NCI-H2081 (cell line): ENCODE results near the gene TGFBI.

Experiments used
- DNase-seq, 2 experiments: peaks; one replicate each; lab custom pipeline; 2025; lab: John Stamatoyannopoulos, UW

The TGFBI gene

GRCh38 chr5:136064510-136064909 is 35.7 kb downstream of the TGFBI start:
- DNase-seq: no peak

DNA sequence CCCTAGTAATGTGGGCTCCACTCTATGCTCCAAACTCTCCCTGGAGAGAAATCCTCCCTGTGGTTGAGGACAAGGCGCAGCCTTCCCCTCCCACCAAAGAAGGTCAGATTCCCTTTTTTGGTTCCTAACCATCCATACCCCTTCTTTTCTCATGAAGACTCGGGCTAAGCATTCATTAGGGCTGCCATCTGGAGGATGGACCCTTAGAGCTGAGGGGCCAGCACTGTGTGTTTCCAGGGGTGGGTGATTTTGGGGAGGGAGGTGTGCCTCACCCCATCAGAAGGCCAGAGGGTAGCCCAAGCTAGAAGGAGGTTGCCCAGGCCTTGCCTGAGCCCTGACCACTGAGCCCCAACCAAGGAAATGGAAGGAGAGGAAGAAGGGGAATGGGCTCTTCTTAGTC is 36.8 kb downstream of the TGFBI start:
- no peak for DNase-seq

- no peak for DNase-seq
These were observed 38.0 kb downstream of the TGFBI start for GRCh38 chr5:136066661-136067271.

DNA sequence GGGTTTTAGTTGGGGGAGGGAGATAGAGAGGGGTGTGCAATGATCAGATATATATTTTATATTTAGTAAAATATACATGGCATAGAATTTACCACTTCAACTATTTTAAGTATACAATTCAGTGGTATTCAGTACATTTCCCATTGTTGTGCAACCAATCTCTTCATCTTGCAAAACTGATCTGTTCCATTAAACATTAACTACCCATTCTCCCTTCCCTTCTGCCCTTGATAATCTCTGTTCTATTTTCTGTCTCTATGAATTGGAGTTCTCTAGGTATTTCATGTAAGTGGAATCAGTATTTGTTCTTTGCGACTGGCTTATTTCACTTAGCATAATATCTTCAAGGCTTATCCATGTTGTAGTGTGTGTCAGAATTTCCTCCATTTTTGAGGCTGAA is 38.6 kb downstream of the TGFBI start:
- DNase-seq: no peak

- DNase-seq: no peak
These were observed 41.9 kb downstream of the TGFBI start for GRCh38 chr5:136070486-136071285.

DNA sequence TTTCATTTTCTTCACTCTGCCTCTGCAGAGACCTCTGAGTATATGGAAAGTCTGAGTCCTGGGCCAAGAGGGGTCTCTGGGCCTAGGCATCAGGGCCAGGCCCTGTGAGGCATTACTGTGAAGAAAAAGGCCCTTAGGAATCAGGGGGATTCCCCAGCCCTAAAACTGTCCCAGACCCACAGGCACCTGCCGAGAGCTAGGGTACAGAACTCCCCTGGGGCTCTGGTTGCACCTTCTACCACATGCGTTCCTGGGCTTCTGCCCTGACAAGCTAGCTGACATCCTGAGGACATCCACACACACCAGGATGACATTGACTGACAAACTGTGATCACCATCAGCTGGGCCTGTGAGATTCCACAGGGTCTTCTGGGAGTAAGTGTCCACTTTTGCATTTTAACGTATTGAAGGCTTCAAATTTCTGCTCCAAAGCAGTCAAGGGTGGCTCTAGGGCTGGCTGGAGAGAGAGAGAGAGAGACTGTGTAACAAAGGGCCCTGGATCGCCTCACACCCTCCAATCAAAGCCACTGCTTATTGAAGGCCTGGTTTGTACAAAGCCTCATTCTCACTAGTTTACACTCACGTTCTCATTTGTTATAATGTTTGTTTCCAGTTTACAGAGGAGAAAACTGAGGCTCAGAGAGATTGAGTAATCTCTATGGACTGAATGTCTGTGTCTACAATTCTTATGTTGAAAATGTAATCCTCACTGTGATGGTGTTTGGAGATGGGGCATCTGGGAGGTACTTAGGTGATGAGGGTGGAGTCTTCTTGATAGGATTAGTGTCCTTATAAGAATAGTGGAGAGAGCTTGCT is 45.1 kb downstream of the TGFBI start:
- DNase-seq: no peak

DNA sequence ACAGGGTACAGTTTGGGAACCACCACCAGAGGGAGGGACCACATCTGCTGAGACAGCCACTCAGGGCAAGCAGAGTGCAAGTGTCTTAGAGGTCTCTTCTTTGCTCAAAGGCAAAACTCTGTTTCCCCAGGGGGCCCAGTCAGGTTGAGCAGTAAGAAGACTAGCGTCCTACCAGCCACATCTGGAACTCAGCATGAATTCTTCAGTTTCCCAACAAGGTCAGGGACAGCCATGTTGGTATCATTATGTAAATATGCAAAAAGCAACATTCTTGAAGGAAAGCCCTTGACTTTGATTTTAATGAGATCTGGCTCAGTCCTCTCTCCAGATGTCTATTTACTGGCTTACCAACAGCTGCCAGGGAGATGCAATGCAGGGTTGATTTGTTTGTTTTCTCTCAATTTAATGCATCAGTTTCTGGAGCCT is 46.7 kb downstream of the TGFBI start:
- DNase-seq: no peak

DNA sequence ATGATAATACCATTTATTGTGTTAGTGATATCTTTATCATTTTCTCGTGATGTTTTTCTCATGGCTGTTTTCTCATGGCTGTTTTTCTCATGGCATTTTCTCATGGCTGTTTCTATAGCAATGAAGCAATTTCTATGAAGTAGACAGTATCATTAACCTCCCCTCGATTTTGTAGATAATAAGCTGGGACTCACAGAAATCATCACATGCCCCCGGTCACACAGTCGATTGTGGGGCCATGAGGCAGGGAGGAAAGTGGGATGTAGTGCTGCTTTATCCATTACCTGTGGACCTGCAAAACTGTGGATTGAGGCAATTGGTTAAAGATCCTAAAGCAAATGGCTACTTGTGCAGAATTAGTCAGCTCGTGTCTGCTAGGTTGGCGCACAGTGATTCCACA is 47.3 kb downstream of the TGFBI start:
- DNase-seq: no peak

DNA sequence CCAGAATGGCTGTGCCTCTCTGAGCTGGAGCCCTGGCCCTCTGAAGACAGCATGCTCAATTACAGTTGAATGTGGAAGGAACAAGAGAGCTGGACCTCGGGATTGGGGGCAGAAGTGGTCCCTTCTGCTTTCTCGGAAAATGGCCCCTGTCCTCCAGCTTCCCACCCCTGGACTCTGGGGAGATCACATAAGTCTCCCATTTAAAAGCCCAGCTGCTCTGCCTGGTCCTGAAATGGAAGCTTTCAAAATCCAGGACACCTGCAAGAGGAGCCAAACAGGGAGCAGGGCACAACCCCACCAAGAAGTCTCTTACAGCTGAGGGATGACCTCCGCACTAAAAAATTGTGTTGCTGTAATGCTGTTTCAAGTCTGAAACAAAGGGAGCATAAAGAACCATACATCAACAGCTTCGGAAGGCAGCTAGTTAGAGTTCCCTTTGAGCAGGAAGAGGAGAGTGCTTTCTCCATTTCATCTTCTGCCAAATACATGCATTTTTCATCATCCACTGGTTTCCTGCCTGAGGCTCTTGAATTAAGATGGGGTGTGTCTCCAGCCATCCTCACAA is 48.2 kb downstream of the TGFBI start:
- no peak for DNase-seq

DNA sequence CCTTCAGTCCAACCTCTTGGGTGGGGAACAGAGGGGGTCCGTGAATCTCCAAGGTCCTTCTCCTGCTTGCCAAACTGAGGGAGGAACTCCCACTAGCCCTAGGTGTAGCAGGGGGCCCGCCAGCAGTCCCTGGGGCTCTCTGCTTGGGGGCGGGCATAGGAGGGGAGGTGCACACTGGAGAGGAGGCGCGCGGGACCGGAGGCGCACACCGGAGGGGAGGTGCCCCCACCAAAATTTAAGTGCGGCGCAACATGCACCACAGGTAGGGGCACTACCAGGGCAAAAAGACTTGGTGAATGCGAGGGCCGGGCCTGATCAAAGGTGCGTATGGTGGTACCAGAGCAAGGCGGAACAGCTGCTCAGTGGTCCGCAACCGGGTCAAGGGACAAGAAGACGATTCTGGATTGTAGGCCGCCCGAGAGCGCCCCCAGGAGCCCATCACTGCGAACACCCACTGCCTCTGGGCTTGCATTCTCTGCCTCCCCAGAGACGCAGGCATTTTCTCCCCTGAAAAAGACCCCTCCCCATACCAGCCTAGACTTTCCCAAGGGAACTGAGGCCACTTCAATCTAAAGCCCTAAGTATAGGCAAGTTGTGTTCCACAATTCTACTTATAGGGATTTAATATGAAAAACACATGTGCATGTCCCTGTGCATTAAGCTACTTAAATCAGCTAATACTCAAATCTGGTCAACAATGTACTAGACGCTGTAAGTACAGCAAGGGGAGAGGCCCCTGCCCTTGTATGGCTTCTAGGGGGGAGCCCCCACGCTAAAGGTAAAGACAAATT is 50.6 kb downstream of the TGFBI start:
- DNase-seq: no peak

DNA sequence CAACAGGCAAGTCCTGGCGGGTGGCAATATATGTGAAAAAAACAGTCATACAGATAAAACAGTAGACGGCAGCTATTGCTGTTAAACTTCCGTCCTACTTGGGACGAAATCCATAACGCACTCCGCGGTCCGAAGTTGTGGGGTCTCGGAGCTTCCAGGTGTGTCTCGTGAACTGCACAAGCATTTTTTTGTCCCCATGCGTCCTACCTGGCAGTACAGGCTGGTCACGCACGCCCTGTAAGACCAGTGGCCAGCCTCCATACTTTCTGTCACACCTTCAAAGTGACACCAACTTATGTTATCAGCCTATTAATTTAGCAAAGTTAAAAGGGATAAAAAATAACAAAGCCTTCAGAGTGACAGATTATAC is 51.3 kb downstream of the TGFBI start:
- no peak for DNase-seq

DNA sequence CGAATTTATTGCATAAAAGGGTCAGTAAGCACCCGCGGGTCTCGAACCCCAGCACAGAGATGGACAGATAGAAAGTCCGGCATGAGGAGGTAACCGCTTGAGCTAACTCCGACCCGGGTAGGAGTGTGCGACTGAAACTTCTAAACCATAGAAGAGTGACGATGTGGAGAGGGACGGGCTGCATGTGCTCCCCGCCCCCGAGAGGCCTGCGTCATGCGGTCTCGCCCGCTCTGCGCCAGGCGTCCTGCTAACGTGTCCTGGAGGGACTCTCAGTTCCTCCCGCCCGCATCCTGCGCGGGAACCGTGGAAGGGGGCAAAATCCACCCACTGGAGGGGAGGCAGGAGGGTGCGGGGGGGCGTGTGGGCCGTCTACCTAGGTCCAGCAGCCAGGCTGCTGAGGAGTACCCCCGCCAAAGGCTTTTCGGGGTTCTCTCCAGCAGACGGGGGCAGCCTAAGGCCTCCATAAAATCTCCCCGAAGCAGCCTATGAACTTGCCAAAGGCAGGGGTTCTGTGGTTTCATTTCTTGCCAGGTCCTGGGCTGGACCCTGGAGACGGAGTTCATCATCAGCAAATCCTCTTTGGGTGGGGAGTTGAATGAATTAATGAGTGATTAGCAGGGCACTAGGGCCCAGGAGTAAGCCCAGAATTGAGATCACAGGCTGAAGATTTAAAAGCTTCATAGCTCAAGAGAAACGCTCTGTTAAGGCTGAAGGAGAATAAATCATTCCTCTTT is 51.9 kb downstream of the TGFBI start:
- DNase-seq: no peak

DNA sequence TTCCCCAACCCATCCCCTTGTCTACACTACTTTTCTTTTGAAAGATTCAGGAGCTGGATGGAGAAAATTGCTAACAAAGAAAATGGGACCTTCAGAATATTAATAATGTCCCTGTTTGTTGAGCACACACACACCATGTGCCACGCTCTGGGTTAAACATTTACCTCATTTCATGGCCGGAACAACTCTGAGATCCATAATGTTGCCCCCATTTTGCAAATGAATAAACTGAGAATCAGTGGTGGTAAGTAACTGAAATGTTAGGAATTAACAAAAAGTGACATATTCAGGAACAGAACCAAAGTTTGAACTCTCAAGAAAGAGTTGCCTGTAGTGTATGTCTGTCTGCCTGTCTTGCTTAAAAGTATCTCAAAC is 52.4 kb downstream of the TGFBI start:
- DNase-seq: no peak

- peak; percentile 19 to 30 for DNase-seq
These were observed 53.8 kb downstream of the TGFBI start for GRCh38 chr5:136082390-136083193.

DNA sequence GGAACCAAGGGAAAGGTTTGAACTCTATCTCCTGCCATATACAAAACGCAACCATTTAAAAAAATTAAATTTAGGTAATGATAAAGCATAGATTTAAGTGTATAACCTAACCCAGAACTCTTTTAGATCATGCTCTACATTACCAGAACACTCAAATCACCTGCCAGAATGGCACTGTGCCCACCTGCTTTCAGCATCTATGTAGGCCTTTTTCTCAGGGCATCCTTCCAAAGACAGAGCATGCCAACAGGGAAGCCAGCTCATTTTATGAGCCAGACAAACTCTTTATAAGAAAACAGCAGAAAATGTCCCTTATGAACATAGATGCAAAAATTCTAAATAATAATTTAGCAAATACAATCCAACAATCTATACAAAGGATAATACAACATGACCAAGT is 55.9 kb downstream of the TGFBI start:
- peak in 1 of 2 experiments; percentile 4 for DNase-seq

GRCh38 chr5:136086783-136087566 is 58.2 kb downstream of the TGFBI start:
- DNase-seq: no peak

DNA sequence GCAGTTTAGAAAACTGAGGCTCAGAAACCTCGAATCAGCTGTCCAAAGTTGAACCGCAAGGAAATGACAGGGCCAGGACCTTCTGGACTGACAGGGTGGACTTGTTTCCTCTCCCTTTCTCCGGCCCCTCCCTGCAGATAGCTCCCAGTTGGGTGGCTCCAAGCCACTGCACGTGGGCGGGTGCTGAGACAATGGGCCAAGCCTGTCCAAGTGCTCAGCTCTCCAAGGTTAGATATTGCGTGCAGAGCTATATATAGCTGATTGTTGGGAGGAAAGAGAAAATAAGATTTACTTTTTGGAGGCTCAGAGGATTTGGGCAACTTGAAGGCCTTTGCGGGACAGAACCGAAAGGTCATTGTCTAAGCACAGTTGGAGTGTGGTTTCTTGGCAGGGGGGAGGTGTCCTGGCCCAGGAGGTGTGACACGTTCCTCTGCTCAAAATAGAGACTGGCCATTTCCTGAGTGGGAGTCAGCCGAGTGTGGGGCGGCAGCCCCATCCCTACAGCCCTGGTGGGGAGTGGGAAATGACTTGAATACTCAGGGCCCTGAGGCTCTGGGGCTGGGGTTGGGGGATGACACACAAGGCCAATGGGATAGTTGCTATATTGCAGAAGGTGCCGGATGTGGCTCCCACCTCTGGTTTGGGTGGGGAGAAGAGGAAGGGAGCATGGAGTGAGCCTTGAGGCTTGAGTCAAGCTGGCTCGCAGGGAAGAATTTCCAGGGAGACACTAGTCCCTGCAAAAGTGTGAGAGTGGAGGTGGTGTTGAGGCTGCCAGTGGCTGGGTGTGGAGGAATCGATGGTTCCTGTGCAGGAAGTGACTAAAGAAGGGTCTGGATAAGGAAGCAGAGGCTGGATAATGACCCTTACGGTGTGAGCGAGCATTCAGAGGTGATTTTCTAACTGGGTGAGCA is 59.4 kb downstream of the TGFBI start:
- DNase-seq: no peak

GRCh38 chr5:136089791-136090190 is 61.0 kb downstream of the TGFBI start:
- DNase-seq: no peak
